Left lung (tissue), 10 donors: Measurements from ENCODE around the gene OGDHL. TPM values are rescaled to one million over a fixed set of nuclear protein-coding genes. Genes with fewer than 3 reads are reported as not detected.

Source experiments
- ATAC-seq: fragments of 200-7000 bp; cut with Tn5 transposase; one replicate; pipeline ENCODE4 v1.9.1; 2020; ENCODE audit warnings: moderate library complexity
- DNase-seq, 4 donors: peaks; one replicate each; pipeline ENCODE4 v3.0.0-alpha.2; 2013 to 2020
- H3K27ac ChIP-seq, 2 donors: fragments of 200-600 bp; sonication (generic) in 1 of 2; one replicate each; pipeline versions ENCODE4 v1.5.0 to v1.8.0; 2020 to 2021
- H3K27me3 ChIP-seq, 2 donors: fragments of 200-600 bp; sonication (generic) in 1 of 2; one replicate each; pipeline versions ENCODE4 v1.5.0 to v1.8.0; 2020 to 2021
- H3K36me3 ChIP-seq, 2 donors: fragments of 200-600 bp; sonication (generic) in 1 of 2; one replicate each; pipeline versions ENCODE4 v1.5.0 to v1.8.0; 2020 to 2021
- H3K4me1 ChIP-seq, 2 donors: fragments of 200-600 bp; one replicate each; pipeline ENCODE4 v1.8.0; 2021
- H3K4me3 ChIP-seq, 2 donors: fragments of 200-600 bp; sonication (generic) in 1 of 2; one replicate each; pipeline versions ENCODE4 v1.5.0 to v1.8.0; 2020 to 2021; ENCODE audit warnings: mild to moderate bottlenecking in 1 of 2
- H3K9me3 ChIP-seq, 2 donors: fragments of 200-600 bp; sonication (generic) in 1 of 2; one replicate each; pipeline versions ENCODE4 v1.5.0 to v1.8.0; 2020 to 2021
- intact Hi-C, 2 donors: fragments of 100-400 bp; cut with DNase I; formaldehyde crosslinking; loops; one replicate each; pipeline versions ENCODE4 v1.11.2 to v1.14.2; 2022
- polyA plus RNA-seq, 6 donors: library from polyadenylated mRNA; unstranded; fragments of 120-200 nt; gene quantifications; one replicate each; pipeline ENCODE4 v1.2.1, GENCODE V29; 2013; ENCODE audit not compliant: insufficient read length in 6 of 6
- total RNA-seq, 2 donors: library from RNA; stranded (reverse); fragmentation: NEBNext Ultra II Directional; extraction: Animal tissue kit (Norgen Biotek cat#: 25700); gene quantifications; one replicate each; pipeline ENCODE4 v1.2.1, GENCODE V29; 2021
- TF ChIP-seq, protein P1 (sequence below), 2 donors: fragments of 200-600 bp; sonication (generic) in 1 of 2; IDR thresholded peaks; one replicate each; pipeline versions ENCODE4 v1.5.0 to v1.8.0; 2021; ENCODE audit warnings: antibody characterized with exemption in 2 of 2
- donor health status: DM: no; HTN: yes; CAD: no.
- donor health status: DM: no; HTN: no; CAD: no.

OGDHL gene
- total and polyA plus RNA-seq, 8 donors: 0.39 to 1.1 (median 0.87) TPM

- Histone ChIP-seq H3K4me3 (no peak overlapping the region), H3K36me3 (no peaks in the 10 kb centered on the region), H3K27me3 (peaks cover 0 to 18% of the 10 kb centered on the region in 2 donors), H3K4me1 (no peaks in the 10 kb centered on the region), H3K27ac (no peak overlapping the region), H3K9me3 (no peaks in the 10 kb centered on the region)
- DNase-seq: no peak
- no peak for ATAC-seq
- intact Hi-C loops: no loop called here
- TF ChIP-seq, protein P1, sequence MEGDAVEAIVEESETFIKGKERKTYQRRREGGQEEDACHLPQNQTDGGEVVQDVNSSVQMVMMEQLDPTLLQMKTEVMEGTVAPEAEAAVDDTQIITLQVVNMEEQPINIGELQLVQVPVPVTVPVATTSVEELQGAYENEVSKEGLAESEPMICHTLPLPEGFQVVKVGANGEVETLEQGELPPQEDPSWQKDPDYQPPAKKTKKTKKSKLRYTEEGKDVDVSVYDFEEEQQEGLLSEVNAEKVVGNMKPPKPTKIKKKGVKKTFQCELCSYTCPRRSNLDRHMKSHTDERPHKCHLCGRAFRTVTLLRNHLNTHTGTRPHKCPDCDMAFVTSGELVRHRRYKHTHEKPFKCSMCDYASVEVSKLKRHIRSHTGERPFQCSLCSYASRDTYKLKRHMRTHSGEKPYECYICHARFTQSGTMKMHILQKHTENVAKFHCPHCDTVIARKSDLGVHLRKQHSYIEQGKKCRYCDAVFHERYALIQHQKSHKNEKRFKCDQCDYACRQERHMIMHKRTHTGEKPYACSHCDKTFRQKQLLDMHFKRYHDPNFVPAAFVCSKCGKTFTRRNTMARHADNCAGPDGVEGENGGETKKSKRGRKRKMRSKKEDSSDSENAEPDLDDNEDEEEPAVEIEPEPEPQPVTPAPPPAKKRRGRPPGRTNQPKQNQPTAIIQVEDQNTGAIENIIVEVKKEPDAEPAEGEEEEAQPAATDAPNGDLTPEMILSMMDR (IDR thresholded peaks at IDR 0.05): no peak
Measured at GRCh38 chr10:49751216-49751615, 10.9 kb downstream of the OGDHL start.

DNA sequence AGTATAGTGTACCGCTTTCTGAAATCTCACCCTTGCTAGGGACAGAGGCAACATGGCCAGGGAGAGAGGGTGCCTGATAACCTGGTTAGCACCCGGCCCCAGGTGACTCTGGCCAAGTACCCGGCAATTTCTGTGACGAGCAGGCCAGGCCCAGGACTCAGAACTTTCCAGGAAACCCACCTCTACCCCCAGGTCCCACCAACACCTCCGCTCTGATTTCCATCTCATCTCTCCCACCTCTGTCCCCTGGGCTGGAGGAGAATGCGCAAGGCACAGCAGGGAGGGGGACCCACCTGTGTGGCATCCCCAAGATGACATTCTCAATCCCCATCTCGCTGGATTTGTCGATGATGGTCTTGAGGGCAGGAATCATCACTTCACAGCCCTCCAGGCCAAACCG lies 11.6 kb downstream of the OGDHL start:
- TF ChIP-seq, protein P1 (IDR thresholded peaks at IDR 0.05): no peak
- Histone ChIP-seq H3K36me3 (no peaks in the 10 kb centered on the region), H3K27ac (no peak overlapping the region), H3K27me3 (peaks cover 0 to 18% of the 10 kb centered on the region in 2 donors), H3K9me3 (no peaks in the 10 kb centered on the region), H3K4me3 (no peak overlapping the region), H3K4me1 (no peaks in the 10 kb centered on the region)
- DNase-seq (no peak), ATAC-seq (no peak)
- intact Hi-C loops: no loop called here

GRCh38 chr10:49749556-49750491 lies 12.3 kb downstream of the OGDHL start:
- intact Hi-C loops: no loop called here
- Histone ChIP-seq H3K4me3 (no peak overlapping the region), H3K27ac (no peak overlapping the region), H3K27me3 (peaks cover 0 to 18% of the 10 kb centered on the region in 2 donors), H3K36me3 (no peaks in the 10 kb centered on the region), H3K4me1 (no peaks in the 10 kb centered on the region), H3K9me3 (no peaks in the 10 kb centered on the region)
- ATAC-seq (no peak), DNase-seq (peak in 1 of 4 donors; percentile 76)
- TF ChIP-seq, protein P1 (IDR thresholded peaks at IDR 0.05): no peak

DNA sequence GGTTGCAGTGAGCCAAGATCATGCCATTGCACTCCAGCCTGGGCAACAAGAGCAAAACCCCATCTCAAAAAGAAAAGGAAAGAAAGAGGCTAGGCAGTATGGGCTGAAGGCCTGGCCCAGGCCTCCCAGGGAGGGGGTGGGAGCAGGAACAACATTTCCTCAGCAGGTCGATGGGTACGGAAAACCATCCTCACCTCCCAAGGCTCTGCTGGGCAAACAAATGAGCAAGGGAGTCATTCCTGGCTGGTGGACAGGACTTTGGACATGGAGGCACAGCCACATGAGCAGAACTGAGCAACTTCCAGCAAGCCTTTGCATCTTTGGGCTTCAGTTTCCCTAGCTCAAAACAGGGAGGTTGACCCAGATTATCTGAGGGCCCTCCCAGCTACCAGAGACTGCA lies 13.0 kb downstream of the OGDHL start:
- H3K27ac ChIP-seq: no peak overlapping the region
- DNase-seq (no peak), ATAC-seq (no peak)
- intact Hi-C loops: no loop called here
- H3K9me3 ChIP-seq: no peaks in the 10 kb centered on the region
- H3K4me1 ChIP-seq: no peaks in the 10 kb centered on the region
- no peaks in the 10 kb centered on the region for H3K36me3 ChIP-seq
- TF ChIP-seq, protein P1 (IDR thresholded peaks at IDR 0.05): no peak
- H3K4me3 ChIP-seq: no peak overlapping the region
- peaks cover 0 to 18% of the 10 kb centered on the region in 2 donors for H3K27me3 ChIP-seq

GRCh38 chr10:49748006-49748405 lies 14.1 kb downstream of the OGDHL start:
- no peaks in the 10 kb centered on the region for H3K9me3 ChIP-seq

More at GRCh38 chr10:49748006-49748405, 14.1 kb downstream of the OGDHL start:
- intact Hi-C loops: no loop called here
- no peak for DNase-seq
- ATAC-seq: no peak
- H3K4me1 ChIP-seq: no peaks in the 10 kb centered on the region
- TF ChIP-seq, protein P1 (IDR thresholded peaks at IDR 0.05): no peak
- no peaks in the 10 kb centered on the region for H3K36me3 ChIP-seq
- H3K27me3 ChIP-seq: peaks cover 0 to 18% of the 10 kb centered on the region in 2 donors
- H3K27ac ChIP-seq: no peak overlapping the region
- no peak overlapping the region for H3K4me3 ChIP-seq
